HG02571 (cell line): ENCODE data around the gene PRR23E.

Source experiments
- ATAC-seq: cut with Tn5 transposase; IDR thresholded peaks from one replicate; pipeline ENCODE4 v1.9.1; 2021; ENCODE audit warnings: mild to moderate bottlenecking, moderate library complexity; ENCODE audit not compliant: unreplicated experiment

Gene PRR23E

DNA sequence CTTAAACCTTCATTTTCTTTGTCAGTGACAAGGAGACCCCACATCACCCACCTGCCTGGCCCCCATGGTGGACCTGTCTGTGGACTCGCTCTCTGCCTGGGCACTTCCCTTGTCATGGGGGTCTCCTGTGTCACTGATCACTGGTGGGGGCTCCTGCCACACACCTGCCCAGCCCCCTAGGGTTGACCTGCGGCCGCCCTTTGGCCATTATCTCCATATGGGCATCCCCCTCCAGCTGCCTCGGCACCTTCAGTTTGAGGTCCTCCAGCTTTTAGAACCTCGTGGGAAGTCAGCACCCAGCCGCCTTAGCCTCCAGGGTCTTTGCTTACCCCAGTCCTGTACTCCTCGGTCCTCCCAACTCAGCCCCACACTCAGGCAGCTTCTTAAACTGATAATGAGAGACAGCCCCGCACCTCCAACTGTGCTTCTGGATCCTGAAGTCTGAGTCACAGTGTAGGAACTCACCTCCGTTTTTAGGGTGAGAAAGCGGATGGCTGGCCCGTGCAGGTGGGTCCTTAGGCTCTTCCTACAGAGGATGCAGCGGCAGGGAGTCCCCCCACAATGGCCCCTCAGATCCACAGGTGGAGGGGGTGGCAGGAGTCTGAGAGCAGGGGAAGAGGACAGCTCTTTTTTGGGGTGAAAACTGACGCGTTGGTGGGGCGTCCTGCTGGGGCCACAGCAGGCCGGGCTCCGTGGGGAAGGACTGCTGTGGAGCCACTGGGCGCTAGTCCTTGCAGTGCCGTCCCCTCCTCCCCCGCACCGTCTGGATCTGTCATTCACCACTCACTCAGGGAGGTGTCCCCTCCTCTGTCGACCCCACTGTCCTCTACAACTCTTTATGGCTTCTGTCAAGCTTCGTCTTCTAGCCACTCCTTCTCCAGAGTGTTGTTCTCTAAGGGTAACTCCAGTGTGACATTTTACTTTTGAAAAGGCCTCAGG lies 8.7 kb upstream of the PRR23E start:
- no peak for ATAC-seq

- ATAC-seq, result no peak
Measured at GRCh38 chr3:127184870-127185216, 8.1 kb upstream of the PRR23E start.

DNA sequence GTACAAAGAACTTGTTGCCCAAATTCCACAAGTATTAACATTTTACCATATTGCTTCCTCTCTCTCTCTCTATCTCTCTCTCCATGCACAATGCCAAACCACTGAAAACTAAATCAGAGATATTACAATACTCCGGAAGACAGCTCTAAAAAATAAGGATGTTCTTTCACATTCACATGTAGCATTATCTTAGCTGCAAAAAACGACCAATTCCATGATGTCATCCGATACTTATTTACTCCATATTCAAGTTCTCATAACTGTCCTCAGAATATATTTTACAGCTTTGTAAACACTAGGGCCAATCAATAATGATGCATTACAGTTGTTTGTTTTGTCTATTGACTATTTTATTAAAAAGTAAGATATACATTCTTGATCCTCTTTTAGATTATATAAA lies 7.7 kb upstream of the PRR23E start:
- no peak for ATAC-seq

DNA sequence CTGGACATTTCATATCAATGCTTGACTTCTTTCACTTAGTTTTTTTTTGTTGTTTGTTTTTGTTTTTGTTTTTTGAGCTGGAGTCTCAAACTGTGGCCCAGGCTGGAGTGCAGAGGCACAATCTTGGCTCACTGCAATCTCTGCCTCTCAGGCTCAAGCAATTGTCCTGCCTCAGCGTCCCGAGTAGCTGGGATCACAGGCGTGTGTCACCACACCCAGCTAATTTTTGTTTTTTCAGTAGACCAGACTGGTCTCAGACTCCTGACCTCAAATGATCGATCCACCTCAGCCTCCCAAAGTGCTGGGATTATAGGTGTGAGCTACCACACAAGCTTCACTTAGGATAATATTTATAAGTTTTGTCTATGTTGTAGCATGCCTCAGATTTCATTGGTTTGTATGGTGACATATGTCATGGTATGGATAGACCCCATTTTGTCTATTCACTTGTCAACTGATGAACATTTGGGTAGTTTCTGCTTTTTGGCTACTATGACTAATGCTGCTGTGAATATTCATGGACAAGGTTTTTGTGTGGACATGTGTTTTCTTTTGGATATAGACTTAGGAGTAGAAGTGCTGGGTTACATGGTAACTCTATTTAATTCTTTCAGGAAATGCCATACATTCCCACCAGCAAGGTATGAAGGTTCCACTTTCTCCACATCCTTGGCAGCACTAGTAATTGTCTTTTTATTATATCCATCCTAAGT lies 6.8 kb upstream of the PRR23E start:
- ATAC-seq, result no peak

DNA sequence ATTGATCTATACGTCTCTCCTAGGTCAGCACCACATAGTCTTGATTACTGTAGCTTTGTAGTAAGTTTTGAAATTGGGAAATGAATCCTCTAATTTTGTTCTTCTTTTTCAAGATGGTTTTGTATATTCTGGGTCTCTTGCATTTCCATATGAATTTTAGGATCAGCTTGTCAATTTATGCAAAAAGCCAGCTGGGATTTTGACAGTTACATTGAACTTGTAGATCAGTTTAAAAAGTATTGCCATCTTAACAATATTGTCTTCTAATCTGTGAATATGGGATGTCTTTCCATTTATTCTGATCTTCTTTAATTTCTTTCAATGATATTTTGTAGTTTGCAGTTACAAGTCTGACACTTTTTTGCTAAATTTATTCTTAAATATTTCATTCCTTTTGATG lies 5.6 kb upstream of the PRR23E start:
- no peak for ATAC-seq

- ATAC-seq, result no peak
Measured at GRCh38 chr3:127193341-127193740, 410 bp downstream of the PRR23E start.

DNA sequence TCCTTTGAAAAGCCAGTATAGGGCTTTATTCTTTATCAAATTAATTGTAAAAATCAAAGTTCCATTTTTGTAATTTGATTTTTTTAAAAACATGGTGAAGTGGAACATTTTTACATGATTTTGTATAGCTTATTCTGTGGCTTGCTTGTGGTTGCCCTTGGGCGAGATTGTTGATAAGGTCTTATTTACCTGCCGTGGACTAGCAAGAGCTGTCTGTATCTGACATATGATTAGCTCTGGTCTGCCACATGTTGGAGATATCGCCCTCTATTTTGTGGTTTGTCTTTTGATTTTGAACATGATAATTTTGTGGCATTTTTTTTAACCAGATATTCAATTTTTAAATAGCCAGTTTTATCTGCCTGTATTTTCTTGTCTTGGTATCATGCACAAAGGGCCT lies 844 bp downstream of the PRR23E start:
- no peak for ATAC-seq

- ATAC-seq, result no peak
Measured at GRCh38 chr3:127194601-127195187, 1.8 kb downstream of the PRR23E start.

DNA sequence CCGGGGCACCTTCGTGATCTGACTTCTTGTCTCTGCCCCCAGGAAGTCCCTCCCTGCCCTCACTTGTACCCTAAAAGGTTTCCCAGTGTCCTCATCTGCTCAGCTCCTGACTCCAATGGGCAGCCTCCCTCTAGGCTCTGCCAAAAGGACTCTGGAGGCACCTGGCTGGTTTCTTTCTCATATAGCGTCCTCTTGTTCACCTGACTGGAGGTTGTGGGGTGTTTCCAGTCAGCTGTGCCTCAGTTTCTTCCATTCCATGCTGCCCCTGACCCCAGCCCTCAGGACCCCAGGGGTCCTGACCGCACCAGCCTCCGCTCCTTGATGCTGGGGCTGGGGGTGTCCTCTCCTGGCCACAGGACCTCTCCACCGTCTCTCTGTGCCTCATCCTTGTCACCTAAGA lies 2.5 kb downstream of the PRR23E start:
- no peak for ATAC-seq

DNA sequence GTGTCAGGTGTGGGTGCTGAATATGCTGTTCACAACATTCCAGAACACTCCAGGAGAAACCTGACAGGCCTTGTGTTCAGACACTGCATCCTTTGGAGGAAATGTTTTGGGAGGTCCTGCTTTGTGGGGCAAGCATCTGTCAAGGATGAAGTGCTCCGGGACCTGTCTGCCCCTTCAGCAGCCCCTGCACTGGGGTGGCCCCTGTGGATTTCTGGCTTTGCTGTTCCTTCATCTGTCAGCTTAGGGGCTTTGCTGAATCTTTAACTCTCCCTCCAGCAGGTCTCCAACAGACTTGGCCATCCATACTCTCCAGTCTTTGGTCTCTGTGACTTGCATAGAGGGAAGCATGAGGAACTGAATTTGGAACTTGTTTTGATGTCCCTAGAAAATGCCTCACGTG lies 3.1 kb downstream of the PRR23E start:
- ATAC-seq, result no peak

- no peak for ATAC-seq
Measured at GRCh38 chr3:127196466-127197299, 3.8 kb downstream of the PRR23E start.

- ATAC-seq, result no peak
Measured at GRCh38 chr3:127197300-127198189, 4.6 kb downstream of the PRR23E start.

GRCh38 chr3:127200086-127200691 lies 7.3 kb downstream of the PRR23E start:
- ATAC-seq, result no peak

GRCh38 chr3:127203024-127203423 lies 10.1 kb downstream of the PRR23E start:
- no peak for ATAC-seq

GRCh38 chr3:127204841-127205582 lies 12.1 kb downstream of the PRR23E start:
- ATAC-seq, result no peak

DNA sequence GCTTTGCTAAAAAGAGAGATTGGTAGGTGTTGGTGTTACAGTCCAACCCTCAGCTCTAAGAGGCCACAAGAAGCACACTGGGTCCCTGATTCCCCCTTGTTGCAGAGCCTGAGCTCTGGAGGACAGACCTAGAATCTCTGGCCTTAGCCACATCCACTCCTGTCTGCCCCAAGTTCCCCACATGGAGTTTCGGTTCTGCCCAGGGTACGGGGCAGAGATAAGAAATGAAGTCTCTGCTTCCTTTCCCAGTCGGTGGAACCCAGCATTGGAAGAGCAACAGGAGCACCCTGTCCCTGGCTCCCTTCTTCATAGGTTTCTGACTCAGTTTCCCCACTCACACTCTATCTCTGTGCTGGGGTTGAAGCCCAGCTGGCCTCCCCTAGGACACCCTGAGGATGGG lies 13.2 kb downstream of the PRR23E start:
- ATAC-seq, result no peak

DNA sequence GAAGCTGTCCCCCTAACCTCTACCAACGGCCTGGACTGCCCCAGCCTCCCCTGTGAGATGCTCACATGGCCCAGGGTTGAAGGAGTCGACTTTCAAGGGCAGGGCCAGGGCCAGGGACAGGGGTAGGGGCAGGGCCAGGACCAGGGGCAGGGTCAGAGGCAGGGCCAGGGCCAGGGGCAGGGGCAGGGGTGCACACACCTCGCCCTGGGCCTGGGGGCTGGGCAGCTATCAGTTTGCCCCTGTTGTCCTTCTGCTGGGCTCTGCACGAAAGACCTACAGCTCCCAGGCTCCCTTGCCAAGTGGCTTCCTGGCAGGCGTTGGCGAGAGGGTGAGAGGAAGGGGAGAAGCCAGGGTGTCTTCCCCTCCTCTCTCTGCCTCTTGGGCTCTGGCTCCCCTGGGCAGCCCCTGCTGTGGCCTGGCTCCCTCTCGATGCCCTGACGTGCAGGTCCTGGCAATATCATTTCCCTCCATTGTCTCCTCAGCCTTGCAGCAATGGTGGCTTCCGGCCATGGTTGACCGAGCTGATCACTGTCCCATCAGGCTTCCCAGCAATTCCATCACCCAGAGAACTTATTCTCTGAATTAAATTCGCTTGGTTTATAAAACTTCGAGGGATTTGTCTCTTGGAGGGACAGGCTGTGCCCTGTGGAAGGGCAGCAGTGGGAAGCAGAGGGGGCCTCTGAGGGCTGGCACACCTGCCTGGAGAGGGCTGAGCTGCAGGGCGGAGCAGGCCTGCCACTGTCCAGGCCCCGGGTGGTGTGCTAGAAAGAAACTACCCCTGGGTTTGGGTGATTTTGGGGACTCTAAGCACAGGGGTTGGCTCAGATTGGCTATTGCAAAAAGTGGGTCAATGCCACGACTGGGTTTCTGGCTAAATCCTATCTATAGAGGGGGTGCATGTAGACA lies 13.9 kb downstream of the PRR23E start:
- ATAC-seq, result no peak
